ENCODE measurements around the gene UGT1A9. TPM values are rescaled to one million over a fixed set of nuclear protein-coding genes. Genes with fewer than 3 reads are reported as not detected.

UGT1A9 gene
- not detected in 2 replicates for total RNA-seq

GRCh38 chr2:233671290-233672161 lies at the start of gene UGT1A9:
Gene UGT1A9 (plus strand): TSS chr2:233671898. CDS start chr2:233671935, 37 bp downstream.

GRCh38 chr2:233636306-233636705 lies 35.4 kb upstream of the UGT1A9 start, which contains the start of gene UGT1A10:
Gene UGT1A10 (plus strand): TSS chr2:233636448. CDS start chr2:233636523, 75 bp downstream.

DNA sequence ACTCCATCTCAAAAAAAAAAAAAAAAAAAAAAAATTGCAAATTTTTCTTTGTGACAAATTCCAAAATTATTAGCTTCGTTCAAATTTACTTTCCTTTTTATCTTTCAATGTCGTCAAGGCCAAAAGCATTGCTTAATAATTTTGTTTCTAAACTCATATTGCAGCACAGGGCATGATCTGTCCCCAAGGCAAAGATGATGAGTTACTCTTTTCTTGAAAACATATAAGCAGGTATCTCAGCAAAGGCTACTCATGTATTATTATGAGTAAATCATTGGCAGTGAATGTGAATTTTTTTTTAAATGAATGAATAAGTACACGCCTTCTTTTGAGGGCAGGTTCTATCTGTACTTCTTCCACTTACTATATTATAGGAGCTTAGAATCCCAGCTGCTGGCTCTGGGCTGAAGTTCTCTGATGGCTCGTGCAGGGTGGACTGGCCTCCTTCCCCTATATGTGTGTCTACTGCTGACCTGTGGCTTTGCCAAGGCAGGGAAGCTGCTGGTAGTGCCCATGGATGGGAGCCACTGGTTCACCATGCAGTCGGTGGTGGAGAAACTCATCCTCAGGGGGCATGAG lies 9.9 kb downstream of the UGT1A9 start, which contains the start of gene UGT1A7:
TSS of gene UGT1A7 (plus strand) at position 381 of the 579 bp plus-strand sequence. CDS start at position 418, 37 bp downstream.

DNA sequence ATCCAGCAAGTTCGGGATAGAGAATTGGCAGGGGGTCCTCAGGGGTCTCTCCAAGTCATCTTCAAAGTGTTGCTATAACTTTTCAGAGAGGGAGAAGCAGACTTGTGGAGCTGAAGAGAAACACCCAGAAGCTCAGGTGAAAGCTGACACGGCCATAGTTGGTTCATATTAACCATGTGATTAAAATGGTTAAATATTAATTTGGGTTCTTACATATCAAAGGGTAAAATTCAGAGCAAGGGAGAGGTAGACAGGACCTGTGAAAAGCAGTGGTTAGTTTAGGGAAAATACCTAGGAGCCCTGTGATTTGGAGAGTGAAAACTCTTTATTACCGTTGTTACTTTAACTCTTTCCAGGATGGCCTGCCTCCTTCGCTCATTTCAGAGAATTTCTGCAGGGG lies 20.9 kb downstream of the UGT1A9 start, which contains the start of gene UGT1A6:
TSS of gene UGT1A6 (plus strand) at position 243 of the 400 bp plus-strand sequence. CDS start at position 358, 115 bp downstream.

DNA sequence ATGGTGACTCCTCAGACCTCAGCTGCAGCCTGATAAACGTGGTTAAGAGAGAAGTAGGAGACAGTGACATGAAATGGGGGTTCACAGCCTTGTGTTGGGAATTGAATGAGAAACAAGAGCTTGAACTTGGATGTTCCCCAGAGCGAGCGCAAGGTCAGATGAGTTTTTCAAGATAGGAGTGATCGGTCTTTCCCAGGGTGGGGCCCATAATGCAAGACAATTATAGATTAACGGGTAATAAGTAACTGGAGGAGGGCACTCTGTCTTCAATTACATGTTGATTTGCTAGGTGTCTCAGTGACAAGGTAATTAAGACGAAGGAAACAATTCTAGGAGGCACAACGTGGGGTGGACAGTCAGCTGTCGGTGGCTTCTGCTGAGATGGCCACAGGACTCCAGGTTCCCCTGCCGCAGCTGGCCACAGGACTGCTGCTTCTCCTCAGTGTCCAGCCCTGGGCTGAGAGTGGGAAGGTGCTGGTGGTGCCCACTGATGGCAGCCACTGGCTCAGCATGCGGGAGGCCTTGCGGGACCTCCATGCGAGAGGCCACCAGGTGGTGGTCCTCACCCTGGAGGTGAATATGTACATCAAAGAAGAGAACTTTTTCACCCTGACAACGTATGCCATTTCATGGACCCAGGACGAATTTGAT lies 41.0 kb downstream of the UGT1A9 start, which contains the start of gene UGT1A5:
TSS of gene UGT1A5 (plus strand) at position 297 of the 651 bp plus-strand sequence. CDS start at position 382, 85 bp downstream.

DNA sequence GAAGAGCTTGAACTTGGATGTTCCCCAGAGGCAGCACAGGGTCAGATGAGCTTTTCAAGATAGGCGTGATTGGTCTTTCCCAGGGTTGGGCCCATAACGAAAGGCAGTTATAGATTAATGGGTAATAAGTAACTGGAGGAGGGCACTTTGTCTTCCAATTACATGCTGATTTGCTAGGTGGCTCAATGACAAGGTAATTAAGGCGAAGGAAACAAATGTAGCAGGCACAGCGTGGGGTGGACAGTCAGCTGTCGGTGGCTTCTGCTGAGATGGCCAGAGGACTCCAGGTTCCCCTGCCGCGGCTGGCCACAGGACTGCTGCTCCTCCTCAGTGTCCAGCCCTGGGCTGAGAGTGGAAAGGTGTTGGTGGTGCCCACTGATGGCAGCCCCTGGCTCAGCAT lies 46.9 kb downstream of the UGT1A9 start, which contains the start of gene UGT1A4:
TSS of gene UGT1A4 (plus strand) at position 185 of the 400 bp plus-strand sequence. CDS start at position 270, 85 bp downstream.

DNA sequence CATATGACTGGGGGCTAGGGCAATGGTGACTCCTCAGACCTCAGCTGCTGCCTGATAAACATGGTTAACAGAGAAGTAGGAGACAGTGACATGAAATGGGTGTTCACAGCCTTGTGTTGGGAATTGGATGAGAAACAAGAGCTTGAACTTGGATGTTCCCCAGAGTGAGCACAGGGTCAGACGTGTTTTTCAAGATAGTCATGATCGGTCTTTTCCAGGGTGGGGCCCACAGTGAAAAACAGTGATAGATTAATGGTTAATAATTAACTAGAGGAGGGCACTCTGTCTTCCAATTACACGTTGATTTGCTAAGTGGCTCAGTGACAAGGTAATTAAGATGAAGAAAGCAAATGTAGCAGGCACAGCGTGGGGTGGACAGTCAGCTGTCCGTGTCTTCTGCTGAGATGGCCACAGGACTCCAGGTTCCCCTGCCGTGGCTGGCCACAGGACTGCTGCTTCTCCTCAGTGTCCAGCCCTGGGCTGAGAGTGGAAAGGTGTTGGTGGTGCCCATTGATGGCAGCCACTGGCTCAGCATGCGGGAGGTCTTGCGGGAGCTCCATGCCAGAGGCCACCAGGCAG lies 57.1 kb downstream of the UGT1A9 start, which contains the start of gene UGT1A3:
TSS of gene UGT1A3 (plus strand) at position 320 of the 579 bp plus-strand sequence. CDS start at position 405, 85 bp downstream.

DNA sequence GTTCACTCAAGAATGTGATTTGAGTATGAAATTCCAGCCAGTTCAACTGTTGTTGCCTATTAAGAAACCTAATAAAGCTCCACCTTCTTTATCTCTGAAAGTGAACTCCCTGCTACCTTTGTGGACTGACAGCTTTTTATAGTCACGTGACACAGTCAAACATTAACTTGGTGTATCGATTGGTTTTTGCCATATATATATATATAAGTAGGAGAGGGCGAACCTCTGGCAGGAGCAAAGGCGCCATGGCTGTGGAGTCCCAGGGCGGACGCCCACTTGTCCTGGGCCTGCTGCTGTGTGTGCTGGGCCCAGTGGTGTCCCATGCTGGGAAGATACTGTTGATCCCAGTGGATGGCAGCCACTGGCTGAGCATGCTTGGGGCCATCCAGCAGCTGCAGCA lies 88.3 kb downstream of the UGT1A9 start, which contains the start of gene UGT1A1:
TSS of gene UGT1A1 (plus strand) at position 228 of the 400 bp plus-strand sequence. CDS start at position 246, 18 bp downstream.

DNA sequence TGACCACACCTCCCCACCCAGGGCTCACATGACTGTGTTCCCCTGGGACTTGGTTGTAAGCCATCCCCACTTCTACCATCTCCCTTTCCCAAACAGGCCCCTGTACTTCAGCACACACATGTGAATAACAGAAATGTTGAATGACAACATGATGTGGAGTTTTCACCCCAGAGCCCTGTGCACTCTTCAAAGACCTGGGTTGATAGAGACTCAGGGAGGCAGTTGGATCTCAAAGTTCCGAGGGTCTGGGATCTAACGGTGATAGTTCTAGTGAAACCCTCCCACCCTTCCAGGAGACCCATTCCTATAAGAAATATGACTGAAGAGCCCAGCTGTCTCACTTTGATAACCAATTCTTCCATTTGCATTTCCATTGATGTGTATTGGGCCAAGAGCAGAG lies 106.3 kb downstream of the UGT1A9 start, which contains the start of gene MROH2A:
TSS of gene MROH2A (plus strand) at position 301 of the 400 bp plus-strand sequence. CDS start 1,029 bp downstream, outside the sequence.

Other genes starting within 250 kb of the UGT1A9 start
- gene USP40, start 105.1 kb upstream of the UGT1A9 start, total RNA-seq, result 36.9 and 38.5 TPM in 2 replicates
- gene UGT1A8, start 54.3 kb upstream of the UGT1A9 start, total RNA-seq, result 0.17 TPM in 1 of 2 replicates, not detected in the other
- gene UGT1A10, start 35.5 kb upstream of the UGT1A9 start, total RNA-seq, result 0.10 and 0.13 TPM in 2 replicates
- 0.07 and 0.96 TPM in 2 replicates for gene UGT1A7, start 10.0 kb downstream of the UGT1A9 start, total RNA-seq
- gene UGT1A6, start 21.0 kb downstream of the UGT1A9 start, total RNA-seq, result 0.10 TPM in 1 of 2 replicates, not detected in the other
- gene UGT1A5, start 41.0 kb downstream of the UGT1A9 start, total RNA-seq, result not detected in 2 replicates
- gene UGT1A4, start 46.8 kb downstream of the UGT1A9 start, total RNA-seq, result not detected in 2 replicates
- gene UGT1A3, start 57.1 kb downstream of the UGT1A9 start, total RNA-seq, result not detected in 2 replicates
- 0.07 TPM in 1 of 2 replicates, not detected in the other for gene UGT1A1, start 88.4 kb downstream of the UGT1A9 start, total RNA-seq
- not detected in 2 replicates for gene MROH2A, start 106.4 kb downstream of the UGT1A9 start, total RNA-seq
- 2.6 and 5.2 TPM in 2 replicates for gene HJURP, start 182.6 kb downstream of the UGT1A9 start, total RNA-seq
- 0.20 and 0.23 TPM in 2 replicates for gene TRPM8, start 245.5 kb downstream of the UGT1A9 start, total RNA-seq